HG02884 (cell line): ENCODE data around the gene LIME1.
"Not testable (repeated sequence)": the region's sequence is repeated elsewhere in the genome, so short reads cannot be mapped to it uniquely, and the experiment has no call there.

Experiments
- ATAC-seq: cut with Tn5 transposase; IDR thresholded peaks from one replicate; pipeline ENCODE4 v1.9.1; 2021; ENCODE audit warnings: mild to moderate bottlenecking, moderate library complexity; ENCODE audit not compliant: unreplicated experiment

Gene LIME1

GRCh38 chr20:63768591-63769515 is 32.4 kb downstream of the LIME1 start:
- no peak for ATAC-seq

- ATAC-seq = no peak
Observed at GRCh38 chr20:63769891-63770474, 33.5 kb downstream of the LIME1 start.

- no peak for ATAC-seq
Observed at GRCh38 chr20:63771046-63771707, 34.7 kb downstream of the LIME1 start.

- no peak for ATAC-seq
Observed at GRCh38 chr20:63772781-63773518, 36.5 kb downstream of the LIME1 start.

- no peak for ATAC-seq
Observed at GRCh38 chr20:63773571-63774241, 37.2 kb downstream of the LIME1 start.

- no peak for ATAC-seq
Observed at GRCh38 chr20:63774306-63774705, 37.8 kb downstream of the LIME1 start.

GRCh38 chr20:63775096-63775978 is 38.9 kb downstream of the LIME1 start:
- ATAC-seq = no peak

- not testable (repeated sequence) for ATAC-seq
Observed at GRCh38 chr20:63776875-63777274, 40.4 kb downstream of the LIME1 start.

- no peak for ATAC-seq
Observed at GRCh38 chr20:63777614-63778013, 41.1 kb downstream of the LIME1 start.

- ATAC-seq = no peak
Observed at GRCh38 chr20:63778034-63778752, 41.7 kb downstream of the LIME1 start.

- no peak for ATAC-seq
Observed at GRCh38 chr20:63778857-63779256, 42.4 kb downstream of the LIME1 start.

- ATAC-seq = no peak
Observed at GRCh38 chr20:63781181-63781580, 44.7 kb downstream of the LIME1 start.

GRCh38 chr20:63782051-63782471 is 45.6 kb downstream of the LIME1 start:
- no peak for ATAC-seq

- no peak for ATAC-seq
Observed at GRCh38 chr20:63782521-63782971, 46.1 kb downstream of the LIME1 start.

GRCh38 chr20:63783970-63784369 is 47.5 kb downstream of the LIME1 start:
- ATAC-seq = no peak

- ATAC-seq = no peak
Observed at GRCh38 chr20:63785691-63786131, 49.2 kb downstream of the LIME1 start.

GRCh38 chr20:63787302-63787701 is 50.8 kb downstream of the LIME1 start:
- ATAC-seq = no peak

- no peak for ATAC-seq
Observed at GRCh38 chr20:63787749-63788148, 51.3 kb downstream of the LIME1 start.
